GM12878 (cell line): ENCODE data around the gene CEP120. TPM values are rescaled to one million over a fixed set of nuclear protein-coding genes. Genes with fewer than 3 reads are reported as not detected.

Experiments
- EGR1 ChIP-seq, 2 experiments: IDR thresholded peaks; 1 replicate in 1 of 2; 2 replicates in 1 of 2; pipeline ENCODE4 v1.6.1; 2011 to 2012; ENCODE audit warnings: low read depth in 2 of 2, low read length in 2 of 2, borderline replicate concordance in 1 of 2, mild to moderate bottlenecking in 1 of 2, moderate library complexity in 1 of 2
- FOXM1 ChIP-seq: IDR thresholded peaks from 2 replicates; pipeline ENCODE4 v1.6.1; 2012; ENCODE audit warnings: low read depth, mild to moderate bottlenecking, inconsistent platforms, low read length, moderate library complexity
- NR2C1 ChIP-seq: fragments of 450-650 bp; IDR thresholded peaks from 2 replicates; pipeline ENCODE4 v1.6.1; 2017; ENCODE audit warnings: antibody characterized with exemption, mild to moderate bottlenecking, moderate library complexity
- PML ChIP-seq: IDR thresholded peaks from 2 replicates; pipeline ENCODE4 v1.6.1; 2012; ENCODE audit warnings: low read length, inconsistent platforms
- RFX5 ChIP-seq: IDR thresholded peaks from 2 replicates; pipeline ENCODE4 v1.6.1; 2011; ENCODE audit warnings: low read depth, low read length, improper control_type of control experiment
- RUNX3 ChIP-seq: IDR thresholded peaks from 2 replicates; pipeline ENCODE4 v1.6.1; 2012; ENCODE audit warnings: low read length, inconsistent platforms
- SP1 ChIP-seq: IDR thresholded peaks from one replicate; pipeline ENCODE4 v1.6.1; 2011; ENCODE audit warnings: low read depth, low read length
- SPI1 ChIP-seq: IDR thresholded peaks from 2 replicates; pipeline ENCODE4 v1.6.1; 2011; ENCODE audit warnings: low read depth, mild to moderate bottlenecking, low read length, moderate library complexity, borderline replicate concordance; ENCODE audit not compliant: insufficient read depth
- TBL1XR1 ChIP-seq: IDR thresholded peaks from 2 replicates; pipeline ENCODE4 v1.6.1; 2012; ENCODE audit warnings: low read depth, low read length, improper control_type of control experiment
- ZNF384 ChIP-seq: IDR thresholded peaks from 2 replicates; pipeline ENCODE4 v1.6.1; 2012; ENCODE audit warnings: low read depth, mild to moderate bottlenecking, low read length, improper control_type of control experiment, borderline replicate concordance
- polyA plus RNA-seq, 11 experiments: library from polyadenylated mRNA; depleted of rRNA in 4 of 11; unstranded in 6 of 11; stranded (reverse) in 5 of 11; fragments of >200 nt; fragmentation: Nextera tagmentation in 4 of 11; fragmentation: Illumina TruSeq in 1 of 11; extraction: Ambion mirVana in 4 of 11; extraction: Trizol in 1 of 11; gene quantifications; 1 replicate in 1 of 11; 2 replicates in 10 of 11; pipeline versions ENCODE4 v1.2.1 to v1.2.3, GENCODE V29; 2011 to 2016; ENCODE audit warnings: inconsistent platforms in 2 of 11, missing spikeins in 2 of 11, low read depth in 1 of 11
- total RNA-seq, 4 experiments: library from RNA; depleted of rRNA in 3 of 4; stranded (reverse); fragments of >200 nt in 3 of 4; fragmentation: Illumina TruSeq in 1 of 4; extraction: Trizol in 1 of 4; gene quantifications; 2 replicates each; pipeline versions ENCODE4 v1.2.1 to v1.2.3, GENCODE V29; 2013 to 2021
- TF ChIP-seq, protein P1 (sequence below): fragments of 450-650 bp; IDR thresholded peaks from 2 replicates; pipeline ENCODE4 v1.6.1; 2017; ENCODE audit warnings: low read depth, mild to moderate bottlenecking, moderate library complexity
- TF ChIP-seq, protein P2 (sequence below): IDR thresholded peaks from 2 replicates; pipeline ENCODE4 v1.6.1; 2012; ENCODE audit warnings: low read length, inconsistent platforms
- TF ChIP-seq, protein P3 (sequence below): IDR thresholded peaks from 2 replicates; pipeline ENCODE4 v1.6.1; 2011; ENCODE audit warnings: low read depth, low read length, improper control_type of control experiment, borderline replicate concordance
- TF ChIP-seq, protein P4 (sequence below): fragments of 450-650 bp; IDR thresholded peaks from 2 replicates; pipeline ENCODE4 v1.6.1; 2018; ENCODE audit warnings: borderline replicate concordance, mild to moderate bottlenecking; ENCODE audit not compliant: partially characterized antibody
- TF ChIP-seq, protein P5 (sequence below): IDR thresholded peaks from 2 replicates; pipeline ENCODE4 v1.6.1; 2012; ENCODE audit warnings: mild to moderate bottlenecking, low read depth, low read length
- TF ChIP-seq, protein P6 (sequence below): IDR thresholded peaks from 2 replicates; pipeline ENCODE4 v1.6.1; 2011; ENCODE audit warnings: mild to moderate bottlenecking, low read depth, low read length, moderate library complexity; ENCODE audit not compliant: insufficient replicate concordance

Gene CEP120
- total and polyA plus RNA-seq, 10 of the 15 experiments (the other 5 are each of a cell fraction or from before 2014, with no cell fraction given), result 4.1 to 23.0 (median 13.1) TPM

DNA sequence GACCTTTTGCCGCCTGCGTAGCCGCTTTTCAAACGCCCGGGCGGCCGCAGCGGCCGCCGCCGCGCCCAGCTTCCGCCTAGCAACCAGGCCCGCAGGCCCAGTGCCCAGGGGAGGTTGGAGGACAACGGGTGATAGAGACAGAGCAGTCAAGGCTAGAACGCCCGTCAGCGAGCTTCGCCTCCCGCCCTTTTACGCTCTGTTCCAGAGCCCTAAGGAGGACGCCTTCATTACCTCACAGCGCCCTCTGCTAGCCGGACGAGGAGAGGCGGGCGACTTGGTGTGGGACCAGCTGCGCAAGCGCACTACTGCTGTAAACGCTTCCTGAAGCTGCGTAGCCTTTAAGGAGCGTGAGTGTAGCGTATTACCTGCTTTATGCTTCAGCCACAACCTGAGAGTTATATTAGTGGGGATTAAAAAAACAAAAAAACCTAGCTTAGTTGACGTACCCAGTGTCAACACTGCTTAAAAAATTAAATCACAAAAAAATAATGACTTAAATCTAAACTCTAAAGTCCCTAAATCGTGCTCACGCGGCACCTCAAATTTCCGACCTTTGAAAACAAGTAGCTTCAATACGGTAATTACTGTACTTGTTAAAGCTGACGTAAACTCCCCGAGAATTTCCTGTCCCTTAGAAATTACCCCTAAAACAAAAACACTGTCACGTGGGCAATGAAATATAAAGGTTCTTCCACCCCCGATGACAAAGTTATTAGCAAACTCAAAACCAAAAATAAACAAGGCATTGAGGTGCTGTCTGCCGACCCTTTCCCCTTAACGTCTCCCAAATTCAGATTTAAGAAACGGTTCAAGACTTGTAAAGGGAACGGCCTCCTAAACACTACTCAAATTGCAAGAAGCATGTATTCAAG, at the start of gene CEP120 (continued):
- TF ChIP-seq EGR1 (IDR thresholded peaks at IDR 0.05; ENCODE audit: borderline replicate concordance in 1 of 2, low read depth in 2 of 2, low read length in 2 of 2) (peak in 1 of 2 experiments; percentile 55; a peak in 1 of 3 replicates), ZNF384 (no peak; the same call in 1 of the 2 replicates), PML (peak; percentile 94), SP1 (peak; percentile 36), NR2C1 (peak; percentile 29; the same call in 1 of the 2 replicates), SPI1 (no peak), TBL1XR1 (peak; percentile 74; the same call in 1 of the 2 replicates), RUNX3 (peak; percentile 32; the same call in 1 of the 2 replicates), FOXM1 (peak; percentile 42), RFX5 (peak; percentile 98)
- TF ChIP-seq, protein P1, sequence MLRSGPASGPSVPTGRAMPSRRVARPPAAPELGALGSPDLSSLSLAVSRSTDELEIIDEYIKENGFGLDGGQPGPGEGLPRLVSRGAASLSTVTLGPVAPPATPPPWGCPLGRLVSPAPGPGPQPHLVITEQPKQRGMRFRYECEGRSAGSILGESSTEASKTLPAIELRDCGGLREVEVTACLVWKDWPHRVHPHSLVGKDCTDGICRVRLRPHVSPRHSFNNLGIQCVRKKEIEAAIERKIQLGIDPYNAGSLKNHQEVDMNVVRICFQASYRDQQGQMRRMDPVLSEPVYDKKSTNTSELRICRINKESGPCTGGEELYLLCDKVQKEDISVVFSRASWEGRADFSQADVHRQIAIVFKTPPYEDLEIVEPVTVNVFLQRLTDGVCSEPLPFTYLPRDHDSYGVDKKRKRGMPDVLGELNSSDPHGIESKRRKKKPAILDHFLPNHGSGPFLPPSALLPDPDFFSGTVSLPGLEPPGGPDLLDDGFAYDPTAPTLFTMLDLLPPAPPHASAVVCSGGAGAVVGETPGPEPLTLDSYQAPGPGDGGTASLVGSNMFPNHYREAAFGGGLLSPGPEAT, result peak; percentile 77
- TF ChIP-seq, protein P2, sequence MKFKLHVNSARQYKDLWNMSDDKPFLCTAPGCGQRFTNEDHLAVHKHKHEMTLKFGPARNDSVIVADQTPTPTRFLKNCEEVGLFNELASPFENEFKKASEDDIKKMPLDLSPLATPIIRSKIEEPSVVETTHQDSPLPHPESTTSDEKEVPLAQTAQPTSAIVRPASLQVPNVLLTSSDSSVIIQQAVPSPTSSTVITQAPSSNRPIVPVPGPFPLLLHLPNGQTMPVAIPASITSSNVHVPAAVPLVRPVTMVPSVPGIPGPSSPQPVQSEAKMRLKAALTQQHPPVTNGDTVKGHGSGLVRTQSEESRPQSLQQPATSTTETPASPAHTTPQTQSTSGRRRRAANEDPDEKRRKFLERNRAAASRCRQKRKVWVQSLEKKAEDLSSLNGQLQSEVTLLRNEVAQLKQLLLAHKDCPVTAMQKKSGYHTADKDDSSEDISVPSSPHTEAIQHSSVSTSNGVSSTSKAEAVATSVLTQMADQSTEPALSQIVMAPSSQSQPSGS, result peak; percentile 96
- TF ChIP-seq, protein P3, sequence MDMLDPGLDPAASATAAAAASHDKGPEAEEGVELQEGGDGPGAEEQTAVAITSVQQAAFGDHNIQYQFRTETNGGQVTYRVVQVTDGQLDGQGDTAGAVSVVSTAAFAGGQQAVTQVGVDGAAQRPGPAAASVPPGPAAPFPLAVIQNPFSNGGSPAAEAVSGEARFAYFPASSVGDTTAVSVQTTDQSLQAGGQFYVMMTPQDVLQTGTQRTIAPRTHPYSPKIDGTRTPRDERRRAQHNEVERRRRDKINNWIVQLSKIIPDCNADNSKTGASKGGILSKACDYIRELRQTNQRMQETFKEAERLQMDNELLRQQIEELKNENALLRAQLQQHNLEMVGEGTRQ, result peak; percentile 76
- TF ChIP-seq, protein P4, sequence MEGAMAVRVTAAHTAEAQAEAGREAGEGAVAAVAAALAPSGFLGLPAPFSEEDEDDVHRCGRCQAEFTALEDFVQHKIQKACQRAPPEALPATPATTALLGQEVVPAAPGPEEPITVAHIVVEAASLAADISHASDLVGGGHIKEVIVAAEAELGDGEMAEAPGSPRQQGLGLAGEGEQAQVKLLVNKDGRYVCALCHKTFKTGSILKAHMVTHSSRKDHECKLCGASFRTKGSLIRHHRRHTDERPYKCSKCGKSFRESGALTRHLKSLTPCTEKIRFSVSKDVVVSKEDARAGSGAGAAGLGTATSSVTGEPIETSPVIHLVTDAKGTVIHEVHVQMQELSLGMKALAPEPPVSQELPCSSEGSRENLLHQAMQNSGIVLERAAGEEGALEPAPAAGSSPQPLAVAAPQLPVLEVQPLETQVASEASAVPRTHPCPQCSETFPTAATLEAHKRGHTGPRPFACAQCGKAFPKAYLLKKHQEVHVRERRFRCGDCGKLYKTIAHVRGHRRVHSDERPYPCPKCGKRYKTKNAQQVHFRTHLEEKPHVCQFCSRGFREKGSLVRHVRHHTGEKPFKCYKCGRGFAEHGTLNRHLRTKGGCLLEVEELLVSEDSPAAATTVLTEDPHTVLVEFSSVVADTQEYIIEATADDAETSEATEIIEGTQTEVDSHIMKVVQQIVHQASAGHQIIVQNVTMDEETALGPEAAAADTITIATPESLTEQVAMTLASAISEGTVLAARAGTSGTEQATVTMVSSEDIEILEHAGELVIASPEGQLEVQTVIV, result peak; percentile 58
- TF ChIP-seq, protein P5, sequence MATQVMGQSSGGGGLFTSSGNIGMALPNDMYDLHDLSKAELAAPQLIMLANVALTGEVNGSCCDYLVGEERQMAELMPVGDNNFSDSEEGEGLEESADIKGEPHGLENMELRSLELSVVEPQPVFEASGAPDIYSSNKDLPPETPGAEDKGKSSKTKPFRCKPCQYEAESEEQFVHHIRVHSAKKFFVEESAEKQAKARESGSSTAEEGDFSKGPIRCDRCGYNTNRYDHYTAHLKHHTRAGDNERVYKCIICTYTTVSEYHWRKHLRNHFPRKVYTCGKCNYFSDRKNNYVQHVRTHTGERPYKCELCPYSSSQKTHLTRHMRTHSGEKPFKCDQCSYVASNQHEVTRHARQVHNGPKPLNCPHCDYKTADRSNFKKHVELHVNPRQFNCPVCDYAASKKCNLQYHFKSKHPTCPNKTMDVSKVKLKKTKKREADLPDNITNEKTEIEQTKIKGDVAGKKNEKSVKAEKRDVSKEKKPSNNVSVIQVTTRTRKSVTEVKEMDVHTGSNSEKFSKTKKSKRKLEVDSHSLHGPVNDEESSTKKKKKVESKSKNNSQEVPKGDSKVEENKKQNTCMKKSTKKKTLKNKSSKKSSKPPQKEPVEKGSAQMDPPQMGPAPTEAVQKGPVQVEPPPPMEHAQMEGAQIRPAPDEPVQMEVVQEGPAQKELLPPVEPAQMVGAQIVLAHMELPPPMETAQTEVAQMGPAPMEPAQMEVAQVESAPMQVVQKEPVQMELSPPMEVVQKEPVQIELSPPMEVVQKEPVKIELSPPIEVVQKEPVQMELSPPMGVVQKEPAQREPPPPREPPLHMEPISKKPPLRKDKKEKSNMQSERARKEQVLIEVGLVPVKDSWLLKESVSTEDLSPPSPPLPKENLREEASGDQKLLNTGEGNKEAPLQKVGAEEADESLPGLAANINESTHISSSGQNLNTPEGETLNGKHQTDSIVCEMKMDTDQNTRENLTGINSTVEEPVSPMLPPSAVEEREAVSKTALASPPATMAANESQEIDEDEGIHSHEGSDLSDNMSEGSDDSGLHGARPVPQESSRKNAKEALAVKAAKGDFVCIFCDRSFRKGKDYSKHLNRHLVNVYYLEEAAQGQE, result no peak
- TF ChIP-seq, protein P6, sequence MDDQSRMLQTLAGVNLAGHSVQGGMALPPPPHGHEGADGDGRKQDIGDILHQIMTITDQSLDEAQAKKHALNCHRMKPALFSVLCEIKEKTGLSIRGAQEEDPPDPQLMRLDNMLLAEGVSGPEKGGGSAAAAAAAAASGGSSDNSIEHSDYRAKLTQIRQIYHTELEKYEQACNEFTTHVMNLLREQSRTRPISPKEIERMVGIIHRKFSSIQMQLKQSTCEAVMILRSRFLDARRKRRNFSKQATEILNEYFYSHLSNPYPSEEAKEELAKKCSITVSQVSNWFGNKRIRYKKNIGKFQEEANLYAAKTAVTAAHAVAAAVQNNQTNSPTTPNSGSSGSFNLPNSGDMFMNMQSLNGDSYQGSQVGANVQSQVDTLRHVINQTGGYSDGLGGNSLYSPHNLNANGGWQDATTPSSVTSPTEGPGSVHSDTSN, result peak; percentile 10
